C4-2B (cell line): ENCODE data around the gene MAP3K13.

Experiments used
- ZFX ChIP-seq: fragments of 450-650 bp; IDR thresholded peaks from 2 replicates; pipeline ENCODE4 v1.6.1; 2017
- TF ChIP-seq, protein P1 (sequence below): fragments of 450-650 bp; conservative IDR thresholded peaks from 2 replicates; pipeline ENCODE4 v1.5.1; 2017; ENCODE audit warnings: mild to moderate bottlenecking

DNA sequence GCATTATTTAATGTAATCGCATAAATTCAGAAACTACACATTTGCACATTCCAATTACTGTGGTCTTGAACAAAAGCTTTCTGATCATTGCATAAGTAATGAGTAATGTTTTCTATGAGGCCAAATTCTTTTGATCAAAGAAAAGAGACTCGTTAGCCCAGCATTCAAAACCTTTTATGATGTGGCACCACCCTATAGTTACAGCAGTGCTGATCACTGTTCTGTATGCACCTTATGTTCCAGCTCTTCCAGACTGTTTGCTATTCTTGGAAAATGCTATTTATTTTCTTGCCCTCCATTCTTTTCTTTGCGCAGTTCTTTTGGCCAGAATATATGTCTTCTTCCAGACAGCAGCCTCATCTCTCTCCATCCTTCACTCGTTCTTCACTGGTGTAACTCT lies 42.3 kb downstream of the MAP3K13 start:
- TF ChIP-seq, protein P1, sequence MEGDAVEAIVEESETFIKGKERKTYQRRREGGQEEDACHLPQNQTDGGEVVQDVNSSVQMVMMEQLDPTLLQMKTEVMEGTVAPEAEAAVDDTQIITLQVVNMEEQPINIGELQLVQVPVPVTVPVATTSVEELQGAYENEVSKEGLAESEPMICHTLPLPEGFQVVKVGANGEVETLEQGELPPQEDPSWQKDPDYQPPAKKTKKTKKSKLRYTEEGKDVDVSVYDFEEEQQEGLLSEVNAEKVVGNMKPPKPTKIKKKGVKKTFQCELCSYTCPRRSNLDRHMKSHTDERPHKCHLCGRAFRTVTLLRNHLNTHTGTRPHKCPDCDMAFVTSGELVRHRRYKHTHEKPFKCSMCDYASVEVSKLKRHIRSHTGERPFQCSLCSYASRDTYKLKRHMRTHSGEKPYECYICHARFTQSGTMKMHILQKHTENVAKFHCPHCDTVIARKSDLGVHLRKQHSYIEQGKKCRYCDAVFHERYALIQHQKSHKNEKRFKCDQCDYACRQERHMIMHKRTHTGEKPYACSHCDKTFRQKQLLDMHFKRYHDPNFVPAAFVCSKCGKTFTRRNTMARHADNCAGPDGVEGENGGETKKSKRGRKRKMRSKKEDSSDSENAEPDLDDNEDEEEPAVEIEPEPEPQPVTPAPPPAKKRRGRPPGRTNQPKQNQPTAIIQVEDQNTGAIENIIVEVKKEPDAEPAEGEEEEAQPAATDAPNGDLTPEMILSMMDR, result no peak
- no peak for TF ChIP-seq ZFX
